Naive thymus-derived CD8-positive, alpha-beta T cell (primary cell): Measurements from ENCODE around the gene PNPLA7. TPM values are rescaled to one million over a fixed set of nuclear protein-coding genes. Genes with fewer than 3 reads are reported as not detected.
A peak's percentile ranks its signal among the peaks of the same experiment; 100 is the strongest.
"Not testable (repeated sequence)": the region's sequence is repeated elsewhere in the genome, so short reads cannot be mapped to it uniquely, and the experiment has no call there.

Experiments used
- ATAC-seq, 2 donors: fragments of 150-1000 bp; cut with Tn5 transposase in 1 of 2; sonication (Bioruptor Pico), chemical (Tn5 transposase) in 1 of 2; 1 replicate in 1 of 2; 2 replicates in 1 of 2; pipeline ENCODE4 v1.10.0; 2021; ENCODE audit warnings: mild to moderate bottlenecking in 2 of 2, moderate library complexity in 2 of 2
- POLR2A ChIA-PET: fragments of 350-600 bp; sonication (Branson Sonifier 250); formaldehyde crosslinking; loops from one replicate; lab custom pipeline; 2021; ENCODE audit warnings: antibody characterized with exemption; lab: Charles Lee
- DNase-seq, 10 donors: peaks; one replicate each; pipeline versions ENCODE4 v3.0.0 to v3.0.0-alpha.2; 2020 to 2022
- H3K27ac Mint-ChIP-seq, 10 donors: one replicate each; pipeline ENCODE4 v1.8.0; 2020 to 2022; ENCODE audit warnings: mild to moderate bottlenecking in 10 of 10, mixed read lengths in 10 of 10, moderate library complexity in 4 of 10, inconsistent platforms in 1 of 10
- H3K27me3 Mint-ChIP-seq, 5 donors: one replicate each; pipeline ENCODE4 v1.8.0; 2021 to 2022; ENCODE audit warnings: mixed read lengths in 5 of 5
- H3K36me3 Mint-ChIP-seq, 3 donors: one replicate each; pipeline ENCODE4 v1.8.0; 2020 to 2022; ENCODE audit warnings: mixed read lengths in 3 of 3, mild to moderate bottlenecking in 2 of 3, inconsistent platforms in 1 of 3
- H3K4me1 Mint-ChIP-seq, 4 donors: one replicate each; pipeline ENCODE4 v1.8.0; 2021 to 2022; ENCODE audit warnings: mixed read lengths in 4 of 4
- H3K4me3 Mint-ChIP-seq, 10 donors: one replicate each; pipeline ENCODE4 v1.8.0; 2020 to 2022; ENCODE audit warnings: mild to moderate bottlenecking in 10 of 10, mixed read lengths in 10 of 10, moderate library complexity in 6 of 10, inconsistent platforms in 1 of 10
- H3K9me3 Mint-ChIP-seq, 9 donors: one replicate each; pipeline ENCODE4 v1.8.0; 2020 to 2022; ENCODE audit warnings: mixed read lengths in 9 of 9, mild to moderate bottlenecking in 3 of 9, inconsistent platforms in 1 of 9, moderate library complexity in 1 of 9
- polyA plus RNA-seq, 3 donors: library from polyadenylated mRNA; unstranded; fragments of 300-500 nt; fragmentation: Illumina TruSeq; gene quantifications; one replicate each; pipeline ENCODE4 v1.2.3, GENCODE V29; 2021
- total RNA-seq, 8 experiments: library from RNA in 2 of 8; stranded (reverse) in 2 of 8; gene quantifications; one replicate each; pipeline ENCODE4 v1.2.3 and lab custom pipeline; 2021 to 2026

PNPLA7 gene
- total RNA-seq = 10 to 100 TPM; 14.5 to 15.7 TPM
- 1 to 10 TPM; 1.2 to 2.3 (median 1.9) TPM for polyA plus RNA-seq
- 3.1 to 26.6 (median 15.8) reads per million in 6 experiments for total RNA-seq (lab: John Stamatoyannopoulos, UW)

DNA sequence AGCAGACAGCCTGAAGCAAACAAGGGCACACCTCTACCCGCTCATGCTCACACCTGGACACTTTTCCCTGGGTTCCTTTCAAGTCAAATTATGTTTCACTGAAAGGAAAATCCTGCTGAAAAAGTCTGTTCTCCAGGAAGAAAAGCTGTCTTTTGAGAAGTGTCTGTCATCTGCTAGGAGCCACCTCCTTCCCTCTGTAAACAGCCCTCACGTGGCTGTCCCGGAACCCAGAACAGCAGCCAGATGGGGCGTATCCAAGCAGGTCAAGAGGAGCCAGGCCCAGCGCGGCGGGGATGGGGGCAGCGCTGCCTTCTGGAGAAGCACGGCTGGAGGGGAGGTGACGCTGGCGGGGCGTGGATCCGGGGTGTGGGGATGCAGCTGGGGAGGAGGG is at the start of gene PNPLA7:
TSS of gene PNPLA7 (minus strand) at position 172 of the 391 bp plus-strand sequence. CDS start 205 bp downstream, outside the sequence.
- no peaks in the 10 kb centered on the region for H3K9me3 Mint-ChIP-seq
- H3K27ac Mint-ChIP-seq = peak within 1 kb of the TSS; percentile 71 to 93 (median 90)
- H3K4me3 Mint-ChIP-seq = peak within 1 kb of the TSS; percentile 85 to 96 (median 92)
- H3K27me3 Mint-ChIP-seq = no peaks in the 10 kb centered on the region
- peak; percentile 30 to 77 (median 38) for DNase-seq
- H3K4me1 Mint-ChIP-seq = peaks cover 4 to 32% (median 21%) of the 10 kb centered on the region in 4 donors
- ATAC-seq = peak; percentile 20 to 34
- peaks cover 0 to 9% (median under 1%) of the 10 kb centered on the region in 3 donors for H3K36me3 Mint-ChIP-seq
- POLR2A ChIA-PET = interaction anchor here (0.6 to 3.7 kb wide), 9 partner anchors 12 to 1011 kb away, joined by 3 to 25 read pairs (median 3); partner anchors contain the start of genes DPH7, NELFB and NSMF

DNA sequence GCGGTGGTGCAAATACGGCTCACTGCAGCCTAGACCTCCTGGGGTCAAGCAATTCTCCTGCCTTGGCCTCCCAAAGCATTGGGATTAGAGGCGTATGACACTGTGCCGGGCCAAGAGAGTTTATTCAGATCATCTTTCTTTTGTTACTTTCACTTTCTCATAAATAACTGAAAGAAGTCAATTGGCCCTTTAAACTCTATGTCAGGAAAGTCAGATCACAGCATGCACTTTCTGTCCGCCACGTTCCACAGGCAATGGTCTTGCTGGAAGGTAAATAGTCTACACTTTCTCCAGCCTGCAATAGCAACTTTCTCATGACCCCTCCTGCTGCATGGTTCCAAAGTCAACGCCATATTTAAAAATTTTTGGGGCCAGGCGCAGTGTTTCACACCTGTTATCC is 48.7 kb upstream of the PNPLA7 start:
- Mint-ChIP-seq H3K4me1 (peaks cover 1 to 10% (median 3%) of the 10 kb centered on the region in 4 donors), H3K27ac (peak overlapping the region in 1 of 10 donors; percentile 78), H3K9me3 (no peaks in the 10 kb centered on the region), H3K27me3 (no peaks in the 10 kb centered on the region), H3K4me3 (no peak overlapping the region), H3K36me3 (no peaks in the 10 kb centered on the region)
- POLR2A ChIA-PET = interaction anchor here (1.6 kb wide), 1 partner anchor 8 kb away, joined by 4 read pairs; the partner anchor contains the start of gene ZMYND19
- DNase-seq (no peak), ATAC-seq (no peak)

GRCh38 chr9:137596577-137596976 is 46.4 kb upstream of the PNPLA7 start:
- H3K27ac Mint-ChIP-seq, ATAC-seq, H3K4me3 Mint-ChIP-seq, H3K9me3 Mint-ChIP-seq, H3K36me3 Mint-ChIP-seq, POLR2A ChIA-PET, H3K4me1 Mint-ChIP-seq, DNase-seq, H3K27me3 Mint-ChIP-seq: not testable (repeated sequence)

GRCh38 chr9:137593176-137593575 is 43.0 kb upstream of the PNPLA7 start:
- Mint-ChIP-seq H3K36me3 (no peaks in the 10 kb centered on the region), H3K4me1 (peaks cover 1 to 20% (median 7%) of the 10 kb centered on the region in 4 donors), H3K4me3 (peak overlapping the region in 5 of 10 donors; percentile 47 to 63 (median 52)), H3K27ac (peak overlapping the region in 2 of 10 donors; percentile 25 to 86), H3K9me3 (no peaks in the 10 kb centered on the region), H3K27me3 (no peaks in the 10 kb centered on the region)
- POLR2A ChIA-PET = interaction anchor here (0.7 kb wide), 1 partner anchor 165 kb away, joined by 4 read pairs; no protein-coding TSS in a partner anchor
- DNase-seq (no peak), ATAC-seq (no peak)

- no peaks in the 10 kb centered on the region for H3K9me3 Mint-ChIP-seq
- peak overlapping the region in 2 of 10 donors; percentile 25 to 86 for H3K27ac Mint-ChIP-seq
- H3K36me3 Mint-ChIP-seq = peaks cover 0 to 4% (median 0%) of the 10 kb centered on the region in 3 donors
- DNase-seq (no peak), ATAC-seq (no peak)
- POLR2A ChIA-PET = interaction anchor here (0.7 kb wide), 2 partner anchors 15 to 165 kb away, joined by 3 to 4 read pairs; no protein-coding TSS in a partner anchor
- peaks cover 5 to 24% (median 11%) of the 10 kb centered on the region in 4 donors for H3K4me1 Mint-ChIP-seq
- H3K27me3 Mint-ChIP-seq = no peaks in the 10 kb centered on the region
- H3K4me3 Mint-ChIP-seq = peak overlapping the region in 5 of 10 donors; percentile 47 to 63 (median 52)
Observed at GRCh38 chr9:137592767-137593166, 42.6 kb upstream of the PNPLA7 start.

DNA sequence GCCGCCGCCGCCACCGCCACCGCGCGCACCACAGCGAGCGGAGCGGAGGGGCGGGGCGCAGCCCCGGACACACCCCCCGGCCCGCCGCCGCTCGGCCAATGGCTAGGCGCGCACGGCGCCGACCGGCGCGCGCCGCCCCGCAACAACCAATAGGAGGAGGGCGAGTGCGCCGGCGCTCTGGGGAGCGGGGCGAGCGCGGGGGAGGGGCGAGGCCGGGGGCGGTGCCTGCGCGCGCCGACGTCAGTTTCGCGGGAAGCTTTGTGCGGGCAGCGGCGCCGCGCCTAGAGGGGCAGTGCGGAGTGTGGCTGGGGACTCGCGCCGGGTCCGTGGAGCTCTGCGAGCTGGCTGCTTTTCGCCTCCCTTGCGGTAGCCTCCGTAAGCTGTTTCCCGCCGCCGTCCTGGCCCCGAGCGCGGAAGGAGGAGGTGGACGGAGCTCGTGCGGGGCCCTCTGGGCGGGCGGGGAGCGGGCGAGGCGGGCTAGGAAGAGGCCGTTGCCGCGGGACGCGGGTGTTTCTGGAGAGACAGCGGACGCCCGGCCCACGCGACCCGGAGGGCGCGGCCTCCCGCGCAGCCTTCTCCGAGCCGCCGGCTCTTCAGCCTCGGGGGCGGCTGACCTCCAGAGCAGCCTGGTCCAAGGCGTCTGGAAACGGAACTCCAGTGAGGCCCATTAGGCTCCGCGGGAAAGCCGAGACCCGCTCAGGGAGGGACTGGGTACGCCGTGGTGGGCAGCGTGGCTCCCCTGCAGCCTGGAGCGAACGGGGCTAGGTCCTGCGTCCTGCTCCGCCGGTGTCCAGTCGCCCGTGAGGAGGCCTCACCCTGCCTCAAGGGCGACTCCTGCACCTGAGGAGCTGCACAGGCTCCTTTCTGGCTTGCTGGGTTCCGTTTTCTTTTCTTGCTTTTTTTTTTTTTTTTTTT is 40.5 kb upstream of the PNPLA7 start, which contains the start of gene ZMYND19:
TSS of gene ZMYND19 (minus strand) at position 44 of the 915 bp plus-strand sequence. CDS start 249 bp downstream, outside the sequence.
- Mint-ChIP-seq H3K9me3 (no peaks in the 10 kb centered on the region), H3K4me1 (peaks cover 8 to 26% (median 12%) of the 10 kb centered on the region in 4 donors), H3K27ac (peak within 1 kb of the TSS in 9 of 10 donors; percentile 79 to 94 (median 92)), H3K36me3 (peaks cover 0 to 21% (median 3%) of the 10 kb centered on the region in 3 donors), H3K27me3 (no peaks in the 10 kb centered on the region), H3K4me3 (peak within 1 kb of the TSS; percentile 91 to 97 (median 94))
- peak; percentile 95 to 97 for ATAC-seq
- POLR2A ChIA-PET = interaction anchor here (1.0 to 2.4 kb wide), 8 partner anchors 9 to 39 kb away, joined by 3 to 10 read pairs (median 4); partner anchors contain the start of genes ARRDC1, DPH7, EHMT1 and MRPL41
- peak; percentile 83 to 96 (median 90) for DNase-seq

GRCh38 chr9:137590123-137590468 is 39.9 kb upstream of the PNPLA7 start:
- no peak overlapping the region for H3K27ac Mint-ChIP-seq
- no peak for DNase-seq
- peaks cover 0 to 21% (median 3%) of the 10 kb centered on the region in 3 donors for H3K36me3 Mint-ChIP-seq
- H3K4me3 Mint-ChIP-seq = peak overlapping the region in 1 of 10 donors; percentile 91
- POLR2A ChIA-PET = interaction anchor here (1.0 to 2.4 kb wide), 7 partner anchors 10 to 38 kb away, joined by 3 to 10 read pairs (median 4); partner anchors contain the start of genes ARRDC1, DPH7, EHMT1 and MRPL41
- H3K9me3 Mint-ChIP-seq = no peaks in the 10 kb centered on the region
- peaks cover 8 to 26% (median 12%) of the 10 kb centered on the region in 4 donors for H3K4me1 Mint-ChIP-seq
- ATAC-seq = peak in 1 of 2 donors; percentile 31
- H3K27me3 Mint-ChIP-seq = no peaks in the 10 kb centered on the region

DNA sequence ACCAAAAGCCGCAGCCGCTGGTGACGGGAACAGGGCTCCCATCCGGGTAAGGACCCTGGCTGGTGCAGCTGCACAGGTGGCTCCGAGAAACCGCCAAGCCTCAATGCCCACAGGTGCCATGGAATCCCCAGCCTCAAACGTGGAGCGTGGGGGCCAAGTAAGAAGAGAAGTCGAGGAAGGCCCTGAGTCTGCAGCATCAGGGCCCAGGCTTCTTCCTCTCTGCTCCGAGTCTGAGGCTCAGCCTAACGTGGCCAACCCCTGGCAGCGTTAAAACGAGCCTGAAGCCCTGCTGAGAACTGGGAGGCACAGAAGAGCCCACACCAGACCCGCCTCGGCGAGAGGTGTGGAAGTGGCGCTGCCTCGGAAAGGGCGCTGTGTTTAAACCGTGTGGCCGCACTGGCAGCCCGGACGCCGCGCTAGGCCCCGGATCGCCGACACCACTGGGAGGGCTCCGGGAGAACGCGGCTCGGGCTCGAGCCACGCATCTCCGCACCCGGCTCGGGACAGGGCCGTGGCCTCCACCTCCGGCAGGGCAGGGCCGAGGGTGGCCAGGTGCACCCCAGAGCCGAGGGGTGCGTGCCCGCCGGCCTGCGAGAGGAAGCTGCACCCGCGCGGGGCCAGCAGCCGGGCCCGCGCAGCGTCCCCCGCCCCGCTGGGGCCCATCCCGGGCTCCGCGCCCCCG is 39.4 kb upstream of the PNPLA7 start:
- Mint-ChIP-seq H3K9me3 (no peaks in the 10 kb centered on the region), H3K27ac (peak overlapping the region in 7 of 10 donors; percentile 27 to 87 (median 79)), H3K27me3 (no peaks in the 10 kb centered on the region), H3K4me3 (peak overlapping the region; percentile 77 to 91 (median 84)), H3K36me3 (peaks cover 0 to 21% (median 3%) of the 10 kb centered on the region in 3 donors), H3K4me1 (peaks cover 8 to 26% (median 12%) of the 10 kb centered on the region in 4 donors)
- peak in 1 of 10 donors; percentile 24 for DNase-seq
- POLR2A ChIA-PET = interaction anchor here (1.2 to 2.4 kb wide), 4 partner anchors 11 to 38 kb away, joined by 4 to 10 read pairs (median 7); partner anchors contain the start of genes DPH7, EHMT1 and MRPL41
- ATAC-seq = peak in 1 of 2 donors; percentile 4

GRCh38 chr9:137588891-137589290 is 38.7 kb upstream of the PNPLA7 start:
- POLR2A ChIA-PET = interaction anchor here (0.8 to 1.5 kb wide), 5 partner anchors 9 to 37 kb away, joined by 3 to 5 read pairs (median 4); partner anchors contain the start of genes ARRDC1, EHMT1 and MRPL41
- H3K9me3 Mint-ChIP-seq = no peaks in the 10 kb centered on the region

GRCh38 chr9:137588311-137588710 is 38.1 kb upstream of the PNPLA7 start:
- Mint-ChIP-seq H3K4me3 (peak overlapping the region; percentile 13 to 91 (median 78)), H3K9me3 (no peaks in the 10 kb centered on the region), H3K27ac (peak overlapping the region in 1 of 10 donors; percentile 44), H3K27me3 (no peaks in the 10 kb centered on the region), H3K4me1 (peaks cover 9 to 26% (median 12%) of the 10 kb centered on the region in 4 donors), H3K36me3 (peaks cover 0 to 21% (median 3%) of the 10 kb centered on the region in 3 donors)
- ATAC-seq = no peak
- POLR2A ChIA-PET = interaction anchor here (0.8 to 1.5 kb wide), 5 partner anchors 9 to 37 kb away, joined by 3 to 5 read pairs (median 4); partner anchors contain the start of genes ARRDC1, EHMT1 and MRPL41
- no peak for DNase-seq

More at GRCh38 chr9:137588891-137589290, 38.7 kb upstream of the PNPLA7 start:
- no peak for ATAC-seq
- H3K36me3 Mint-ChIP-seq = peaks cover 0 to 21% (median 3%) of the 10 kb centered on the region in 3 donors
- H3K27ac Mint-ChIP-seq = peak overlapping the region in 1 of 10 donors; percentile 20
- H3K4me3 Mint-ChIP-seq = peak overlapping the region; percentile 45 to 91 (median 84)
- DNase-seq = no peak
- peaks cover 8 to 26% (median 12%) of the 10 kb centered on the region in 4 donors for H3K4me1 Mint-ChIP-seq
- H3K27me3 Mint-ChIP-seq = no peaks in the 10 kb centered on the region

DNA sequence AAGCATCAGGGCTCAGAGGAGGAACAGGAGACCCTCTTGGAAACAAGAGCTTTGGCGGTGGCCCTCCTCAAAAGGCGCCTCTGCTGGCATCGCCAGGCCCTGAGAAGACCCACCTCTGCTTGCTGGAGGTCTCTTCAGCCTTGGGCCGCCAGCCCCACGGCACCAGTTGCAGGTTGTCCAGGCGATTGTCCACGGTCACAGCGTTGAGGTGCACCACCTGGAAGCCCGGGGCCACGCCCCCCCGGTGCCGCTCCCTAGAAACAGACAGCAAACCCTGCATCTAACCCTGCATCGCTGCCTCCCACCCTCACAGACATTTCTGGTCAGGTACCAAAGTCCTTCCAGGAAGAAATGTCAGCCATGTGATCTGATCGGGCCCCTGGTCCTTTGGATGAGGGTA is 36.7 kb upstream of the PNPLA7 start:
- ATAC-seq (no peak), DNase-seq (no peak)
- peaks cover 0 to 27% (median 3%) of the 10 kb centered on the region in 3 donors for H3K36me3 Mint-ChIP-seq
- no peaks in the 10 kb centered on the region for H3K27me3 Mint-ChIP-seq
- H3K4me1 Mint-ChIP-seq = peaks cover 10 to 26% (median 12%) of the 10 kb centered on the region in 4 donors
- POLR2A ChIA-PET = no interaction called here
- no peak overlapping the region for H3K4me3 Mint-ChIP-seq
- no peaks in the 10 kb centered on the region for H3K9me3 Mint-ChIP-seq
- no peak overlapping the region for H3K27ac Mint-ChIP-seq
